H1 (cell line): ENCODE data around the gene NCKIPSD. TPM values are rescaled to one million over a fixed set of nuclear protein-coding genes. Genes with fewer than 3 reads are reported as not detected.
"Not testable (repeated sequence)": the region's sequence is repeated elsewhere in the genome, so short reads cannot be mapped to it uniquely, and the experiment has no call there.

Experiments
- CTCF ChIA-PET: fragments of 300-600 bp; sonication (Branson Sonifier 250); formaldehyde crosslinking; loops from one replicate; lab custom pipeline; 2021; ENCODE audit not compliant: partially characterized antibody; lab: Charles Lee
- POLR2A ChIA-PET: fragments of 300-600 bp; sonication (Branson Sonifier 250); formaldehyde crosslinking; loops from one replicate; lab custom pipeline; 2021; ENCODE audit warnings: inconsistent platforms; ENCODE audit not compliant: partially characterized antibody; lab: Charles Lee
- DNase-seq, 2 experiments: peaks; one replicate each; pipeline versions ENCODE4 v3.0.0 to v3.0.0-alpha.2; 2010 to 2022; ENCODE audit warnings: low spot score in 2 of 2, low read depth in 1 of 2, mixed read lengths in 1 of 2
- FAIRE-seq: peaks from 2 replicates; lab custom pipeline; 2011; peaks lifted over from hg19 to GRCh38; lab: Jason Lieb, UNC
- H2AFZ ChIP-seq: 2 replicates; pipeline ENCODE4 v1.8.1; 2012; ENCODE audit warnings: low read length, inconsistent platforms
- H2AK5ac ChIP-seq: 2 replicates; pipeline ENCODE4 v1.6.1; 2013; ENCODE audit warnings: low read depth, low read length
- H2BK120ac ChIP-seq: replicated peaks from 2 replicates; pipeline ENCODE3; 2013; ENCODE audit warnings: low read depth, low read length, inconsistent platforms
- H2BK12ac ChIP-seq: 2 replicates; pipeline ENCODE4 v1.6.1; 2013; ENCODE audit warnings: low read depth, low read length
- H2BK15ac ChIP-seq: 2 replicates; pipeline ENCODE4 v1.6.1; 2013; ENCODE audit warnings: low read length
- H2BK20ac ChIP-seq: 2 replicates; pipeline ENCODE4 v1.6.1; 2013; ENCODE audit warnings: low read length
- H2BK5ac ChIP-seq: 2 replicates; pipeline ENCODE4 v1.6.1; 2013; ENCODE audit warnings: low read depth, low read length
- H3K14ac ChIP-seq: 2 replicates; pipeline ENCODE4 v1.6.1; 2013; ENCODE audit warnings: inconsistent platforms; ENCODE audit not compliant: insufficient read length
- H3K18ac ChIP-seq: 2 replicates; pipeline ENCODE4 v1.6.1; 2013; ENCODE audit warnings: low read length; ENCODE audit errors: extremely low read depth
- H3K23ac ChIP-seq: 2 replicates; pipeline ENCODE4 v1.6.1; 2013; ENCODE audit warnings: inconsistent platforms; ENCODE audit not compliant: insufficient read length
- H3K23me2 ChIP-seq: 2 replicates; pipeline ENCODE4 v1.6.1; 2013; ENCODE audit warnings: low read depth, low read length
- H3K27ac ChIP-seq: 2 replicates; pipeline ENCODE4 v1.6.1; 2011; ENCODE audit warnings: low read depth, low read length, inconsistent platforms
- H3K27me3 ChIP-seq, 4 experiments: replicated peaks in 1 of 4; 1 replicate in 1 of 4; 2 replicates in 3 of 4; pipeline versions ENCODE4 v1.6.1 to v1.8.1; 2011 to 2013; ENCODE audit warnings: low read length in 3 of 4, mild to moderate bottlenecking in 3 of 4, inconsistent platforms in 2 of 4, mixed read lengths in 2 of 4, moderate library complexity in 1 of 4; ENCODE audit not compliant: control insufficient read depth in 3 of 4, insufficient read depth in 3 of 4; ENCODE audit errors: extremely low read depth in 1 of 4
- H3K36me3 ChIP-seq, 4 experiments: 2 replicates each; pipeline versions ENCODE4 v1.6.1 to v1.8.1; 2011 to 2013; ENCODE audit warnings: mild to moderate bottlenecking in 4 of 4, low read length in 3 of 4, moderate library complexity in 2 of 4, control low read depth in 1 of 4, inconsistent platforms in 1 of 4; ENCODE audit not compliant: insufficient read depth in 4 of 4, control insufficient read depth in 2 of 4
- H3K4ac ChIP-seq: replicated peaks from 2 replicates; pipeline ENCODE3; 2013; ENCODE audit warnings: low read length, low read depth, mixed read lengths, inconsistent platforms; ENCODE audit not compliant: insufficient read length
- H3K4me1 ChIP-seq, 4 experiments: replicated peaks in 1 of 4; 1 replicate in 1 of 4; 2 replicates in 3 of 4; pipeline versions ENCODE4 v1.6.1 to v1.8.1; 2011 to 2013; ENCODE audit warnings: low read length in 3 of 4, inconsistent platforms in 2 of 4, mixed read lengths in 1 of 4; ENCODE audit not compliant: insufficient read depth in 4 of 4, control insufficient read depth in 3 of 4
- H3K4me2 ChIP-seq, 2 experiments: 2 replicates each; pipeline versions ENCODE4 v1.6.1 to v1.8.1; 2011 to 2013; ENCODE audit warnings: low read depth in 2 of 2, low read length in 2 of 2, control low read depth in 1 of 2, inconsistent platforms in 1 of 2, mild to moderate bottlenecking in 1 of 2; ENCODE audit not compliant: insufficient read depth in 1 of 2
- H3K4me3 ChIP-seq, 4 experiments: fragments of 200-600, 300-600 bp in 1 of 4; sonication (generic), shearing (Covaris generic), sonication (Bioruptor Twin) in 1 of 4; 2 replicates each; pipeline versions ENCODE4 v1.5.1 to v1.8.1; 2011 to 2016; ENCODE audit warnings: low read length in 4 of 4, low read depth in 3 of 4, control low read depth in 2 of 4, inconsistent platforms in 2 of 4, mild to moderate bottlenecking in 2 of 4, mixed read lengths in 1 of 4, moderate library complexity in 1 of 4; ENCODE audit not compliant: insufficient read depth in 2 of 4; ENCODE audit errors: extremely low read depth in 1 of 4
- H3K56ac ChIP-seq: replicated peaks from 2 replicates; pipeline ENCODE3; 2013; ENCODE audit warnings: low read depth, mild to moderate bottlenecking, mixed read lengths, low read length, inconsistent platforms; ENCODE audit not compliant: insufficient read length
- H3K79me1 ChIP-seq: 2 replicates; pipeline ENCODE4 v1.6.1; 2013; ENCODE audit warnings: low read depth, low read length, control low read depth
- H3K79me2 ChIP-seq, 2 experiments: 2 replicates each; pipeline versions ENCODE4 v1.6.1 to v1.8.1; 2012 to 2013; ENCODE audit warnings: low read length in 2 of 2, mild to moderate bottlenecking in 2 of 2, inconsistent platforms in 1 of 2; ENCODE audit not compliant: insufficient read depth in 2 of 2, control insufficient read depth in 1 of 2
- H3K9ac ChIP-seq, 4 experiments: replicated peaks in 1 of 4; 1 replicate in 1 of 4; 2 replicates in 3 of 4; pipeline versions ENCODE4 v1.6.1 to v1.8.1; 2011 to 2013; ENCODE audit warnings: low read depth in 3 of 4, low read length in 3 of 4, control low read depth in 2 of 4, mild to moderate bottlenecking in 2 of 4, moderate library complexity in 2 of 4, inconsistent platforms in 1 of 4; ENCODE audit errors: extremely low read depth in 1 of 4
- H3K9me3 ChIP-seq, 2 experiments: 2 replicates each; pipeline versions ENCODE4 v1.6.1 to v1.8.1; 2012 to 2013; ENCODE audit warnings: mild to moderate bottlenecking in 2 of 2, moderate library complexity in 2 of 2, control low read depth in 1 of 2, inconsistent platforms in 1 of 2, low read depth in 1 of 2, low read length in 1 of 2, mixed read lengths in 1 of 2; ENCODE audit not compliant: insufficient read depth in 2 of 2
- H4K20me1 ChIP-seq, 2 experiments: replicated peaks in 1 of 2; 2 replicates each; pipeline versions ENCODE3 to v1.8.1; 2011 to 2013; ENCODE audit warnings: inconsistent platforms in 2 of 2, low read length in 2 of 2, mild to moderate bottlenecking in 1 of 2; ENCODE audit not compliant: insufficient read depth in 2 of 2, control insufficient read depth in 1 of 2
- H4K5ac ChIP-seq: 2 replicates; pipeline ENCODE4 v1.6.1; 2013; ENCODE audit warnings: low read length, low read depth, mixed read lengths, inconsistent platforms; ENCODE audit not compliant: insufficient read length
- H4K8ac ChIP-seq: 2 replicates; pipeline ENCODE4 v1.8.0; 2013; ENCODE audit warnings: mild to moderate bottlenecking, moderate library complexity, low read length, inconsistent platforms; ENCODE audit not compliant: insufficient read depth; ENCODE audit errors: extremely low read depth
- H4K91ac ChIP-seq: replicated peaks from 2 replicates; pipeline ENCODE3; 2013; ENCODE audit warnings: low read length, mixed read lengths, inconsistent platforms; ENCODE audit not compliant: insufficient read length
- WGBS, 2 experiments: shearing (Covaris generic) in 1 of 2; methylation state at CpG; one replicate each; pipeline versions ENCODE4 v1.1.6 to v1.1.7; 2013 to 2015; ENCODE audit warnings: low lambda C conversion rate in 2 of 2, mixed read lengths in 2 of 2, inconsistent platforms in 1 of 2, low coverage in 1 of 2, missing lambda C conversion rate in 1 of 2; ENCODE audit not compliant: insufficient replicate concordance in 2 of 2, insufficient coverage in 1 of 2, insufficient read length in 1 of 2; ENCODE audit errors: extremely low coverage in 1 of 2, missing lambda C conversion rate in 1 of 2; 5-methylcytosine and 5-hydroxymethylcytosine counted together
- polyA plus RNA-seq, 7 experiments: library from polyadenylated mRNA; depleted of rRNA in 3 of 7; stranded (reverse) in 5 of 7; unstranded in 2 of 7; fragments of >200 nt in 5 of 7; fragments of 200-250 nt in 2 of 7; gene quantifications; 1 replicate in 5 of 7; 2 replicates in 1 of 7; 4 replicates in 1 of 7; pipeline versions ENCODE4 v1.2.1 to v1.2.3, GENCODE V29; 2011 to 2013; ENCODE audit warnings: missing spikeins in 2 of 7, mixed read lengths in 2 of 7
- total RNA-seq: library from RNA; stranded (reverse); fragmentation: NEBNext Ultra II Directional; extraction: Animal tissue kit (Norgen Biotek cat#: 25700); gene quantifications from 2 replicates; pipeline ENCODE4 v1.2.1, GENCODE V29; 2021

The NCKIPSD gene
- total and polyA plus RNA-seq, 2 of the 8 experiments (the other 6 are each of a cell fraction or from before 2014, with no cell fraction given): 34.7 to 91.8 TPM

DNA sequence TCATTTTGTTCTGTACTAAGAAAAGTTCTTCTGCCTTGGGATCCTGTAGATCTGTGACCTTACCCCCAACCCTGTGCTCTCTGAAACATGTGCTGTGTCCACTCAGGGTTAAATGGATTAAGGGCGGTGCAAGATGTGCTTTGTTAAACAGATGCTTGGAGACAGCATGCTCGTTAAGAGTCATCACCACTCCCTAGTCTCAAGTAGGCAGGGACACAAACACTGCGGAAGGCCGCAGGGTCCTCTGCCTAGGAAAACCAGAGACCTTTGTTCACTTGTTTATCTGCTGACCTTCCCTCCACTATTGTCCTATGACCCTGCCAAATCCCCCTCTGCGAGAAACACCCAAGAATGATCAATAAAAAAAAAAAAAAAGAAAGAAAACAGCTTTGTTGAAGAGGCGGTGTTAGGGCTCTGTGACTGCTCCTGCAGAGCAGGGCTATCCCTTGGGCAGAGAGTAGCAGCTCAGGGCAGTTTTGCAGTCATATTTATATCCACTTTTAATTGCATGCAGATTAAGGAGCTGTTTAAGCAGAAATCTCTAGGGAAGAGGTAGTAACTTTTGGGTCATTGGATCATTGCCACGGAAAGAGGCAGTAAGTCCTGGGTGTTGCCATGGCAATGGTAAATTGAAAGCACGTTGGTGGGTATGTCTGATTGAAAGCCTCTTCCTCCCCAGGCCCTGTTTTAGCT, 49.5 kb upstream of the NCKIPSD start:
- POLR2A ChIA-PET: interaction anchor here (1.0 to 2.3 kb wide), 2 partner anchors 19 to 184 kb away, joined by 3 to 8 read pairs; partner anchors contain the start of genes ARIH2 and IP6K2
- not testable (repeated sequence) for DNase-seq

More for the DNA sequence above, 49.5 kb upstream of the NCKIPSD start:
- H3K23me2 ChIP-seq, H2BK12ac ChIP-seq, H2BK120ac ChIP-seq, H3K9me3 ChIP-seq, H3K4me1 ChIP-seq, H3K56ac ChIP-seq, H4K5ac ChIP-seq, H3K23ac ChIP-seq, H3K4ac ChIP-seq, H4K20me1 ChIP-seq, H3K4me3 ChIP-seq, H3K27me3 ChIP-seq, FAIRE-seq, H3K27ac ChIP-seq, H2BK5ac ChIP-seq, H3K79me2 ChIP-seq, H3K18ac ChIP-seq, H3K14ac ChIP-seq, H2BK15ac ChIP-seq, H2AK5ac ChIP-seq, H2AFZ ChIP-seq, H3K36me3 ChIP-seq, H3K79me1 ChIP-seq, H3K9ac ChIP-seq, H3K4me2 ChIP-seq, H4K91ac ChIP-seq, H4K8ac ChIP-seq, H2BK20ac ChIP-seq: not testable (repeated sequence)
- 82% methylated on average over 7 of the region's 8 CpGs; no CpG with 5 or more reads in 1 of the 2 experiments for WGBS, 2 experiments
- CTCF ChIA-PET: interaction anchor here (0.8 to 6.1 kb wide), 14 partner anchors 9 to 216 kb away, joined by 3 to 75 read pairs (median 4); partner anchors contain the start of gene SLC25A20
